Activated CD8-positive, alpha-beta memory T cell treated with anti-CD3 and anti-CD28 coated beads, Interleukin-2, amount 50 U/mL, for 4 hours (primary cell): ENCODE results near the gene ALPI.
"Not testable (repeated sequence)": the region's sequence is repeated elsewhere in the genome, so short reads cannot be mapped to it uniquely, and the experiment has no call there.

Experiments
- DNase-seq: peaks from one replicate; pipeline ENCODE4 v3.0.0-alpha.2; 2020

ALPI gene

GRCh38 chr2:232443669-232444408 lies 12.1 kb upstream of the ALPI start:
- DNase-seq, result not testable (repeated sequence)

- DNase-seq, result peak; percentile 66
These were observed 11.4 kb upstream of the ALPI start for GRCh38 chr2:232444409-232445148.

GRCh38 chr2:232445149-232445885 lies 10.6 kb upstream of the ALPI start:
- not testable (repeated sequence) for DNase-seq

- not testable (repeated sequence) for DNase-seq
These were observed 9.6 kb upstream of the ALPI start for GRCh38 chr2:232446266-232446777.

GRCh38 chr2:232447091-232447620 lies 8.8 kb upstream of the ALPI start:
- DNase-seq, result no peak

- no peak for DNase-seq
These were observed 8.2 kb upstream of the ALPI start for GRCh38 chr2:232447638-232448303.

- DNase-seq, result no peak
These were observed 7.7 kb upstream of the ALPI start for GRCh38 chr2:232448304-232448690.

GRCh38 chr2:232449964-232450363 lies 6.0 kb upstream of the ALPI start:
- no peak for DNase-seq

- DNase-seq, result not testable (repeated sequence)
These were observed 4.3 kb upstream of the ALPI start for GRCh38 chr2:232451645-232452044.

- no peak for DNase-seq
These were observed 1.3 kb upstream of the ALPI start for GRCh38 chr2:232454630-232455029.

GRCh38 chr2:232456296-232457120 lies 555 bp downstream of the ALPI start:
- no peak for DNase-seq

GRCh38 chr2:232457121-232458011 lies 1.4 kb downstream of the ALPI start:
- no peak for DNase-seq

GRCh38 chr2:232458051-232458660 lies 2.2 kb downstream of the ALPI start:
- no peak for DNase-seq

- DNase-seq, result no peak
These were observed 2.9 kb downstream of the ALPI start for GRCh38 chr2:232458661-232459418.

- no peak for DNase-seq
These were observed 3.6 kb downstream of the ALPI start for GRCh38 chr2:232459419-232460035.

GRCh38 chr2:232460171-232460570 lies 4.2 kb downstream of the ALPI start:
- DNase-seq, result no peak

- DNase-seq, result peak; percentile 9
These were observed 8.0 kb downstream of the ALPI start for GRCh38 chr2:232463701-232464543.

- DNase-seq, result no peak
These were observed 8.6 kb downstream of the ALPI start for GRCh38 chr2:232464544-232464885.
